GM12878 (cell line): ENCODE measurements around the gene LINGO1. TPM values are rescaled to one million over a fixed set of nuclear protein-coding genes. Genes with fewer than 3 reads are reported as not detected.

Experiments used
- ATAC-seq: fragments of 200-7000 bp; cut with Tn5 transposase; 3 replicates; pipeline ENCODE4 v1.9.1; 2020; ENCODE audit warnings: mild to moderate bottlenecking, moderate library complexity
- BruUV-seq: library from RNA; stranded (reverse); fragments of 400-500 nt; replicated peaks from 2 replicates; lab custom pipeline; 2021; lab: Mats Ljungman, UMichigan
- CTCF ChIA-PET: fragments of 300-600 bp; sonication (Branson Sonifier 250); formaldehyde crosslinking; extraction: SDS; loops from one replicate; lab custom pipeline; 2021; ENCODE audit warnings: inconsistent platforms; lab: Yijun Ruan, JAX
- POLR2A ChIA-PET: fragments of 350-600 bp; formaldehyde crosslinking; extraction: SDS; loops from one replicate; lab custom pipeline; 2021; ENCODE audit warnings: inconsistent platforms; lab: Charles Lee
- RAD21 ChIA-PET: fragments of 300-600 bp; sonication (Branson Sonifier 250); formaldehyde crosslinking; loops from one replicate; lab custom pipeline; 2023; ENCODE audit warnings: antibody characterized with exemption; ENCODE audit not compliant: unreplicated experiment; lab: Charles Lee
- SMC1A ChIA-PET: fragments of 300-600 bp; sonication (Branson Sonifier 250); formaldehyde crosslinking; loops from one replicate; lab custom pipeline; 2023; ENCODE audit not compliant: unreplicated experiment, uncharacterized antibody; lab: Charles Lee
- DNase-seq: peaks from one replicate; pipeline ENCODE4 v3.0.0-alpha.2; 2011; ENCODE audit warnings: low read depth, low spot score
- FAIRE-seq: peaks from 3 replicates; lab custom pipeline; 2011; peaks lifted over from hg19 to GRCh38; lab: Jason Lieb, UNC
- H2AFZ ChIP-seq: 2 replicates; pipeline ENCODE4 v1.6.0; 2011; ENCODE audit warnings: low read depth, low read length, control low read depth; ENCODE audit not compliant: control insufficient read depth
- H3K27ac ChIP-seq: 2 replicates; pipeline ENCODE4 v1.5.1; 2011; ENCODE audit warnings: control low read depth; ENCODE audit not compliant: control insufficient read depth, insufficient read depth
- H3K27me3 ChIP-seq, 2 experiments: replicated peaks in 1 of 2; 2 replicates each; pipeline versions ENCODE4 v1.6.0 to v1.6.1; 2011; ENCODE audit warnings: low read length in 1 of 2; ENCODE audit not compliant: control insufficient read depth in 2 of 2, insufficient read depth in 2 of 2
- H3K36me3 ChIP-seq, 2 experiments: 2 replicates each; pipeline ENCODE4 v1.5.1; 2011; ENCODE audit warnings: low read length in 1 of 2; ENCODE audit not compliant: control insufficient read depth in 2 of 2, insufficient read depth in 2 of 2
- H3K4me1 ChIP-seq: 2 replicates; pipeline ENCODE4 v1.6.1; 2011; ENCODE audit warnings: mild to moderate bottlenecking, low read length, moderate library complexity, mixed read lengths; ENCODE audit not compliant: control insufficient read depth, insufficient read depth
- H3K4me2 ChIP-seq: 2 replicates; pipeline ENCODE4 v1.6.0; 2011; ENCODE audit warnings: control low read depth; ENCODE audit not compliant: control insufficient read depth, insufficient read depth
- H3K4me3 ChIP-seq: fragments of 200-600 bp; sonication (generic); 2 replicates; pipeline ENCODE4 v1.5.1; 2016
- H3K79me2 ChIP-seq: 2 replicates; pipeline ENCODE4 v1.6.0; 2011; ENCODE audit warnings: low read length; ENCODE audit not compliant: control insufficient read depth, insufficient read depth
- H3K9ac ChIP-seq: 2 replicates; pipeline ENCODE4 v1.8.0; 2011; ENCODE audit warnings: low read length, control low read depth, mixed read lengths; ENCODE audit not compliant: control insufficient read depth, insufficient read depth
- H3K9me3 ChIP-seq: replicated peaks from 3 replicates; pipeline ENCODE4 v1.5.1; 2011; ENCODE audit warnings: mild to moderate bottlenecking, low read length; ENCODE audit not compliant: control insufficient read depth, insufficient read depth
- H4K20me1 ChIP-seq: 2 replicates; pipeline ENCODE4 v1.6.0; 2011; ENCODE audit not compliant: control insufficient read depth, insufficient read depth
- CHD1 ChIP-seq: IDR thresholded peaks from 2 replicates; pipeline ENCODE4 v1.6.1; 2012; ENCODE audit warnings: low read depth, low read length, improper control_type of control experiment
- ESRRA ChIP-seq: IDR thresholded peaks from 2 replicates; pipeline ENCODE4 v1.6.1; 2012; ENCODE audit warnings: mild to moderate bottlenecking, low read length, improper control_type of control experiment
- GATAD2B ChIP-seq: fragments of 450-650 bp; conservative IDR thresholded peaks from 2 replicates; pipeline ENCODE4 v1.6.1; 2017; ENCODE audit warnings: low read depth, mild to moderate bottlenecking, moderate library complexity
- KLF5 ChIP-seq: fragments of 450-650 bp; IDR thresholded peaks from 2 replicates; pipeline ENCODE4 v1.6.1; 2014; ENCODE audit warnings: mild to moderate bottlenecking; ENCODE audit not compliant: partially characterized antibody
- MYC ChIP-seq: IDR thresholded peaks from 2 replicates; pipeline ENCODE4 v1.6.1; 2011; ENCODE audit warnings: mild to moderate bottlenecking, low read length, moderate library complexity, inconsistent platforms; ENCODE audit not compliant: insufficient read depth, insufficient replicate concordance, insufficient read length, severe bottlenecking
- SP1 ChIP-seq: IDR thresholded peaks from one replicate; pipeline ENCODE4 v1.6.1; 2011; ENCODE audit warnings: low read depth, low read length
- TCF7 ChIP-seq: IDR thresholded peaks from 2 replicates; pipeline ENCODE4 v1.6.1; 2014; ENCODE audit warnings: antibody characterized with exemption, borderline replicate concordance
- WGBS: methylation state at CpG from one replicate; pipeline ENCODE4 v1.1.6; 2016; ENCODE audit warnings: low lambda C conversion rate; ENCODE audit not compliant: insufficient replicate concordance, insufficient coverage; ENCODE audit errors: missing lambda C conversion rate; 5-methylcytosine and 5-hydroxymethylcytosine counted together
- in situ Hi-C: fragments of 300-500 bp; cut with MboI; formaldehyde crosslinking; loops from 9 replicates; pipeline ENCODE4 v1.14.3; 2018; ENCODE audit warnings: mixed read lengths
- intact Hi-C: fragments of 100-400 bp; cut with micrococcal nuclease; formaldehyde crosslinking; loops from one replicate; pipeline ENCODE4 v1.14.2; 2022; ENCODE audit not compliant: unreplicated experiment
- polyA plus RNA-seq, 11 experiments: library from polyadenylated mRNA; depleted of rRNA in 4 of 11; unstranded in 6 of 11; stranded (reverse) in 5 of 11; fragments of >200 nt; fragmentation: Nextera tagmentation in 4 of 11; fragmentation: Illumina TruSeq in 1 of 11; extraction: Ambion mirVana in 4 of 11; extraction: Trizol in 1 of 11; gene quantifications; 1 replicate in 1 of 11; 2 replicates in 10 of 11; pipeline versions ENCODE4 v1.2.1 to v1.2.3, GENCODE V29; 2011 to 2016; ENCODE audit warnings: inconsistent platforms in 2 of 11, missing spikeins in 2 of 11, low read depth in 1 of 11
- total RNA-seq, 4 experiments: library from RNA; depleted of rRNA in 3 of 4; stranded (reverse); fragments of >200 nt in 3 of 4; fragmentation: Illumina TruSeq in 1 of 4; extraction: Trizol in 1 of 4; gene quantifications; 2 replicates each; pipeline versions ENCODE4 v1.2.1 to v1.2.3, GENCODE V29; 2013 to 2021
- TF ChIP-seq, protein P1 (sequence below): fragments of 450-650 bp; formaldehyde crosslinking; IDR thresholded peaks from 2 replicates; pipeline ENCODE4 v1.4.0; 2020; ENCODE audit warnings: mild to moderate bottlenecking, moderate library complexity

Gene LINGO1
- total and polyA plus RNA-seq, 10 of the 15 experiments (the other 5 are each of a cell fraction or from before 2014, with no cell fraction given), result 0.04 to 3.9 (median 0.17) TPM; not detected in 6

DNA sequence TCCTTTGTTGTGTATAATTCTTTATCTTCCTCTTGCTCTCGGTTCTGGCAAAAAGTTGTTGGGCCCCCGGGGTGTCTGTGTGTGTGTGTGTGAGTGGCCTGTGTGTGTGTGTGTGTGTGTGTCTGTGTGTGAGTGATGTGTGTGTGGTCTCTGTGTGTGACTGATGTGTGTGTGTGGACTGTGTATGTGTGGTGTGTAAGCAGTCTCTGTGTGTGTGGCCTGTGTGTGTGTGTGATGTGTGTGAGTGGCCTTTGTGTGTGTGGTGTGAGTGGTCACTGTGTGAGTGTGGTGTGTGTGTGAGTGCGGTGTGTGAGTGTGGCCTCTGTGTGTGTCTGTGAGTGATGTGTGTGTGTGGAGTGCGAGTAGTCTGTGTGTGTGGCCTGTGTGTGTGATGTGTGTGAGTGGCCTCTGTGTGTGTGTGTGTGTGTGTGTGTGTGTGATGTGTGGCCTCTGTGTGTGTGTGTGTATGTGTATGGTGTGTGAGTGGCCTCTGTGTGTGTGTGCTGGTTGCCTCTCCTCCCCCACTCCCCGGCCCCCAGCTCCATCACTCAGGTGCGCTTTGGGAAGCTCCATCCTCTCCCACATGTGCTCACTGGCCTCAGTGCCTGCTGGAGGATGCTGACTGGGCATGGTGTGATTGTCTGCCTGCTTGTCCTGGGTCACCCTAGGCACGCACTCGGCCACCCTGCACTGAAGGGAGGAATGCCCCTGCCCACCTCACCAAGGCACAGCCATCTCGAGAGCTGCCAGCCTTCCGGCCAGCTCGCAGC is 8.8 kb downstream of the LINGO1 start:
- FAIRE-seq (no peak), DNase-seq (no peak), ATAC-seq (no peak)
- ChIA-PET POLR2A (no interaction called here), RAD21 (no interaction called here), CTCF (no interaction called here), SMC1A (interaction anchor here (0.6 kb wide), 1 partner anchor 525 kb away, joined by 3 read pairs; no protein-coding TSS in a partner anchor)
- no peak for TF ChIP-seq GATAD2B
- TF ChIP-seq ESRRA, result no peak
- TF ChIP-seq, protein P1, sequence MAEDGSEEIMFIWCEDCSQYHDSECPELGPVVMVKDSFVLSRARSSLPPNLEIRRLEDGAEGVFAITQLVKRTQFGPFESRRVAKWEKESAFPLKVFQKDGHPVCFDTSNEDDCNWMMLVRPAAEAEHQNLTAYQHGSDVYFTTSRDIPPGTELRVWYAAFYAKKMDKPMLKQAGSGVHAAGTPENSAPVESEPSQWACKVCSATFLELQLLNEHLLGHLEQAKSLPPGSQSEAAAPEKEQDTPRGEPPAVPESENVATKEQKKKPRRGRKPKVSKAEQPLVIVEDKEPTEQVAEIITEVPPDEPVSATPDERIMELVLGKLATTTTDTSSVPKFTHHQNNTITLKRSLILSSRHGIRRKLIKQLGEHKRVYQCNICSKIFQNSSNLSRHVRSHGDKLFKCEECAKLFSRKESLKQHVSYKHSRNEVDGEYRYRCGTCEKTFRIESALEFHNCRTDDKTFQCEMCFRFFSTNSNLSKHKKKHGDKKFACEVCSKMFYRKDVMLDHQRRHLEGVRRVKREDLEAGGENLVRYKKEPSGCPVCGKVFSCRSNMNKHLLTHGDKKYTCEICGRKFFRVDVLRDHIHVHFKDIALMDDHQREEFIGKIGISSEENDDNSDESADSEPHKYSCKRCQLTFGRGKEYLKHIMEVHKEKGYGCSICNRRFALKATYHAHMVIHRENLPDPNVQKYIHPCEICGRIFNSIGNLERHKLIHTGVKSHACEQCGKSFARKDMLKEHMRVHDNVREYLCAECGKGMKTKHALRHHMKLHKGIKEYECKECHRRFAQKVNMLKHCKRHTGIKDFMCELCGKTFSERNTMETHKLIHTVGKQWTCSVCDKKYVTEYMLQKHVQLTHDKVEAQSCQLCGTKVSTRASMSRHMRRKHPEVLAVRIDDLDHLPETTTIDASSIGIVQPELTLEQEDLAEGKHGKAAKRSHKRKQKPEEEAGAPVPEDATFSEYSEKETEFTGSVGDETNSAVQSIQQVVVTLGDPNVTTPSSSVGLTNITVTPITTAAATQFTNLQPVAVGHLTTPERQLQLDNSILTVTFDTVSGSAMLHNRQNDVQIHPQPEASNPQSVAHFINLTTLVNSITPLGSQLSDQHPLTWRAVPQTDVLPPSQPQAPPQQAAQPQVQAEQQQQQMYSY, result no peak
- TF ChIP-seq TCF7, result no peak
- TF ChIP-seq CHD1, result no peak
- no peak for TF ChIP-seq SP1
- no peak for TF ChIP-seq MYC
- TF ChIP-seq KLF5, result no peak
- Histone ChIP-seq H2AFZ (no peak overlapping the region), H3K9ac (no peak overlapping the region), H3K27ac (no peak overlapping the region), H4K20me1 (no peaks in the 10 kb centered on the region), H3K9me3 (no peaks in the 10 kb centered on the region), H3K27me3 (peaks cover 0 to 1% of the 10 kb centered on the region in 2 experiments; a peak in 3 of 4 replicates), H3K4me2 (no peak overlapping the region), H3K4me3 (no peak overlapping the region), H3K4me1 (no peaks in the 10 kb centered on the region), H3K36me3 (no peaks in the 10 kb centered on the region), H3K79me2 (no peaks in the 10 kb centered on the region)
- in situ Hi-C loops, result no loop called here
- intact Hi-C loops, result no loop called here
- 22% methylated on average over 9 of the region's 11 CpGs for WGBS
- BruUV-seq, result no TSS peak
